ENCODE measurements around the gene HK1.

DNA sequence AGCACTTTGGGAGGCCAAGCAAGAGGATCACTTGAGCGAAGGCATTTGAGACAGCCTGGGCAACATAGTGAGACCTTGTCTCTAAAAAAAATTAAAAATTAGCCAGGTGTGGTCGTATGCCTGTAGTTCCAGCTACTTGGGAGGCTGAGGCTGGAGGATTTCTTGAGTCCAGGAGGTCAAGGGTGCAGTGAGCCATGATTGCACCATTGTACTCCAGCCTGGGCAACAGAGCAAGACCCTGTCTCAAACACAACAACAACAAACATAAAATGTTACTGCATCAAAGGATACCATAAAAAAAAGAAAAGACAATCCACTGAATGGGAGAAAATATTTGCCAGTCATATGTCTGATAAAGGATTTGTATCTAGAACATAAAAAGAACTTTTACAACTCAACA is 77.9 kb downstream of the HK1 start:
- TF ChIP-seq, protein P1, sequence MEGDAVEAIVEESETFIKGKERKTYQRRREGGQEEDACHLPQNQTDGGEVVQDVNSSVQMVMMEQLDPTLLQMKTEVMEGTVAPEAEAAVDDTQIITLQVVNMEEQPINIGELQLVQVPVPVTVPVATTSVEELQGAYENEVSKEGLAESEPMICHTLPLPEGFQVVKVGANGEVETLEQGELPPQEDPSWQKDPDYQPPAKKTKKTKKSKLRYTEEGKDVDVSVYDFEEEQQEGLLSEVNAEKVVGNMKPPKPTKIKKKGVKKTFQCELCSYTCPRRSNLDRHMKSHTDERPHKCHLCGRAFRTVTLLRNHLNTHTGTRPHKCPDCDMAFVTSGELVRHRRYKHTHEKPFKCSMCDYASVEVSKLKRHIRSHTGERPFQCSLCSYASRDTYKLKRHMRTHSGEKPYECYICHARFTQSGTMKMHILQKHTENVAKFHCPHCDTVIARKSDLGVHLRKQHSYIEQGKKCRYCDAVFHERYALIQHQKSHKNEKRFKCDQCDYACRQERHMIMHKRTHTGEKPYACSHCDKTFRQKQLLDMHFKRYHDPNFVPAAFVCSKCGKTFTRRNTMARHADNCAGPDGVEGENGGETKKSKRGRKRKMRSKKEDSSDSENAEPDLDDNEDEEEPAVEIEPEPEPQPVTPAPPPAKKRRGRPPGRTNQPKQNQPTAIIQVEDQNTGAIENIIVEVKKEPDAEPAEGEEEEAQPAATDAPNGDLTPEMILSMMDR (IDR thresholded peaks at IDR 0.05), result no peak
- TF ChIP-seq POLR2A (IDR thresholded peaks at IDR 0.05), result no peak
